Right lobe of liver (tissue), 6 donors: ENCODE measurements around the gene DLGAP4. TPM values are rescaled to one million over a fixed set of nuclear protein-coding genes. Genes with fewer than 3 reads are reported as not detected.

Experiments used
- ATAC-seq, 4 donors: fragments of 200-7000 bp; cut with Tn5 transposase; one replicate each; pipeline ENCODE4 v1.9.1; 2020; ENCODE audit warnings: mild to moderate bottlenecking in 4 of 4, moderate library complexity in 4 of 4
- DNase-seq, 3 donors: peaks; one replicate each; pipeline ENCODE4 v3.0.0-alpha.2; 2020
- H3K27ac ChIP-seq, 3 donors: fragments of 200-600 bp; one replicate each; pipeline ENCODE4 v1.8.0; 2022
- H3K27me3 ChIP-seq, 2 donors: fragments of 200-600 bp; one replicate each; pipeline ENCODE4 v1.8.0; 2022
- H3K36me3 ChIP-seq, 4 donors: fragments of 200-600 bp; sonication (generic) in 1 of 4; one replicate each; pipeline versions ENCODE4 v1.5.1 to v1.8.0; 2017 to 2022; ENCODE audit warnings: control low read depth in 1 of 4
- H3K4me1 ChIP-seq, 4 donors: fragments of 200-600 bp; sonication (generic) in 1 of 4; one replicate each; pipeline versions ENCODE4 v1.5.1 to v1.8.0; 2017 to 2022; ENCODE audit warnings: control low read depth in 1 of 4
- H3K4me3 ChIP-seq, 3 donors: fragments of 200-600 bp; one replicate each; pipeline ENCODE4 v1.8.0; 2022
- H3K9me3 ChIP-seq, 4 donors: fragments of 200-600 bp; sonication (generic) in 1 of 4; one replicate each; pipeline versions ENCODE4 v1.5.1 to v1.8.0; 2017 to 2022; ENCODE audit warnings: control low read depth in 1 of 4
- CTCF ChIP-seq, 4 donors: fragments of 200-600 bp in 3 of 4; fragments of 450-650 bp in 1 of 4; IDR thresholded peaks; one replicate each; pipeline versions ENCODE4 v1.5.1 to v1.8.0; 2016 to 2022; ENCODE audit warnings: antibody characterized with exemption in 4 of 4, mild to moderate bottlenecking in 2 of 4
- POLR2A ChIP-seq: fragments of 450-650 bp; IDR thresholded peaks from one replicate; pipeline ENCODE4 v1.6.1; 2017; ENCODE audit warnings: antibody characterized with exemption, mild to moderate bottlenecking
- WGBS: methylation state at CpG from one replicate; pipeline ENCODE4 v1.1.6; 2018; ENCODE audit warnings: low coverage, low lambda C conversion rate; ENCODE audit not compliant: insufficient coverage; ENCODE audit errors: missing lambda C conversion rate; 5-methylcytosine and 5-hydroxymethylcytosine counted together
- intact Hi-C, 2 donors: fragments of 100-400 bp; cut with DNase I; formaldehyde crosslinking; loops; one replicate each; pipeline versions ENCODE4 v1.11.2 to v1.14.1; 2022
- total RNA-seq, 6 experiments: library from RNA; depleted of rRNA in 2 of 6; stranded (reverse); fragments of >200 nt in 2 of 6; fragmentation: NEBNext Ultra II Directional in 3 of 6; extraction: Animal tissue kit (Norgen Biotek cat#: 25700) in 3 of 6; gene quantifications; one replicate each; pipeline versions ENCODE4 v1.1.0 to v1.2.4, GENCODE V29; 2016 to 2023
- donor health status: DM: no; HTN: yes; CAD: no.
- donor health status: DM: no; HTN: no; CAD: no.
- donor health status: DM: no; HTN: no; CAD: no.
- donor health status: DM: no; HTN: yes; CAD: no.
- donor health status: DM: no; HTN: yes; CAD: no.

DLGAP4 gene
- total RNA-seq, 6 experiments from 2014 or later = 15.5 to 35.1 (median 23.2) TPM

- ATAC-seq (no peak), DNase-seq (peak in 1 of 3 donors; percentile 45)
- H3K27me3 ChIP-seq = no peaks in the 10 kb centered on the region
- TF ChIP-seq POLR2A (no peak), CTCF (IDR thresholded peaks at IDR 0.05) (no peak)
- WGBS = 36% methylated on average over 10 of the region's 10 CpGs
- H3K27ac ChIP-seq = no peak overlapping the region
- intact Hi-C loops = no loop called here
- H3K4me3 ChIP-seq = no peak overlapping the region
- H3K36me3 ChIP-seq = no peaks in the 10 kb centered on the region
- no peaks in the 10 kb centered on the region for H3K4me1 ChIP-seq
- no peaks in the 10 kb centered on the region for H3K9me3 ChIP-seq
Observed at GRCh38 chr20:36408219-36408618, 102.1 kb downstream of the DLGAP4 start.

GRCh38 chr20:36411861-36412454 is 105.8 kb downstream of the DLGAP4 start:
- no peak for DNase-seq
- H3K27me3 ChIP-seq = no peaks in the 10 kb centered on the region
- WGBS = 40% methylated on average over 4 of the region's 7 CpGs
- H3K4me3 ChIP-seq = no peak overlapping the region
- intact Hi-C loops = no loop called here
- no peaks in the 10 kb centered on the region for H3K36me3 ChIP-seq
- TF ChIP-seq CTCF (IDR thresholded peaks at IDR 0.05) = no peak
- H3K27ac ChIP-seq = no peak overlapping the region
- H3K4me1 ChIP-seq = no peaks in the 10 kb centered on the region
- no peak for ATAC-seq
- H3K9me3 ChIP-seq = no peaks in the 10 kb centered on the region

DNA sequence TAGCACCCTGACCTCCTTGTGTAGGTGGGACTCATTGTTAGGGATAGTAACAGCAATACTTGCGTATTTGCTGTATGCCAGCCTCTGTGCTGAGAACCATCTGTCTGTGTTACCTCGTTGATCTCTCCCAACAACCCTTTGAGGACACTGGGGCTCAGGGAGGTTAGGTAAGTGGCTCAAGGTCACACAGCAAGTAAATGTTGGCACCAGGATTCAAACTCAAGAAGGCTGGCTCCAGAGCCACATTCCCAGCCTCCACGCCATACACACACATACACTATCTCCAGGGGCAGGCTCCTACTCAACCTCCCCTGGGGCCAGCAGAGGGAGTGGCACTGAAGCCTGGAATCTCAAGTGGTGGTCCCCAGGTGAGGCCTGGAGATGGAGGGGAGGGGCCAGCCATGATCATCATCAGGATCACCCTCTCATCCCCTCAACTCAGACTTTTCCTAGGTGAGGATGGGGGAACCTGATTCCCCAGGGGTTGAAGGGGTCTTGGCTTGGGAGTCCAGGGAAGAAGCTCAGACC is 109.4 kb downstream of the DLGAP4 start:
- ATAC-seq (no peak), DNase-seq (no peak)
- H3K4me3 ChIP-seq = no peak overlapping the region
- H3K27ac ChIP-seq = no peak overlapping the region
- no peaks in the 10 kb centered on the region for H3K9me3 ChIP-seq
- H3K4me1 ChIP-seq = no peaks in the 10 kb centered on the region
- TF ChIP-seq POLR2A = no peak
- H3K36me3 ChIP-seq = no peaks in the 10 kb centered on the region
- intact Hi-C loops = no loop called here
- no CpG with 5 or more reads among the region's 3 CpGs for WGBS
- H3K27me3 ChIP-seq = no peaks in the 10 kb centered on the region

- Histone ChIP-seq H3K36me3 (no peaks in the 10 kb centered on the region), H3K4me3 (no peak overlapping the region), H3K27me3 (no peaks in the 10 kb centered on the region), H3K27ac (no peak overlapping the region), H3K4me1 (no peaks in the 10 kb centered on the region), H3K9me3 (no peaks in the 10 kb centered on the region)
- ATAC-seq (no peak), DNase-seq (no peak)
- intact Hi-C loops = no loop called here
- 57% methylated on average over 4 of the region's 7 CpGs for WGBS
- TF ChIP-seq POLR2A (no peak), CTCF (IDR thresholded peaks at IDR 0.05) (no peak)
Observed at GRCh38 chr20:36418711-36419110, 112.6 kb downstream of the DLGAP4 start.

GRCh38 chr20:36421641-36422040 is 115.5 kb downstream of the DLGAP4 start:
- 46% methylated on average over 5 of the region's 13 CpGs for WGBS
- Histone ChIP-seq H3K9me3 (no peaks in the 10 kb centered on the region), H3K4me3 (no peak overlapping the region), H3K36me3 (no peaks in the 10 kb centered on the region), H3K27ac (no peak overlapping the region), H3K4me1 (no peaks in the 10 kb centered on the region), H3K27me3 (no peaks in the 10 kb centered on the region)
- intact Hi-C loops = no loop called here
- DNase-seq (no peak), ATAC-seq (no peak)
- TF ChIP-seq CTCF (IDR thresholded peaks at IDR 0.05) = no peak
- no peak for TF ChIP-seq POLR2A
